AG09309 (cell line): ENCODE results near the gene GPR132.
"Not testable (repeated sequence)": the region's sequence is repeated elsewhere in the genome, so short reads cannot be mapped to it uniquely, and the experiment has no call there.

Source experiments
- DNase-seq: peaks from one replicate; pipeline ENCODE4 v3.0.0-alpha.2; 2010; ENCODE audit warnings: low read depth
- H3K4me3 ChIP-seq: 2 replicates; pipeline ENCODE4 v1.5.1; 2011; ENCODE audit warnings: mild to moderate bottlenecking, low read depth, low read length, moderate library complexity; ENCODE audit not compliant: control insufficient read depth
- TF ChIP-seq, protein P1 (sequence below): IDR thresholded peaks from 2 replicates; pipeline ENCODE4 v1.5.1; 2011; ENCODE audit warnings: mild to moderate bottlenecking, low read depth, low read length, inconsistent platforms; ENCODE audit not compliant: insufficient read depth, control insufficient read depth; ENCODE audit errors: missing control alignments

Gene GPR132

DNA sequence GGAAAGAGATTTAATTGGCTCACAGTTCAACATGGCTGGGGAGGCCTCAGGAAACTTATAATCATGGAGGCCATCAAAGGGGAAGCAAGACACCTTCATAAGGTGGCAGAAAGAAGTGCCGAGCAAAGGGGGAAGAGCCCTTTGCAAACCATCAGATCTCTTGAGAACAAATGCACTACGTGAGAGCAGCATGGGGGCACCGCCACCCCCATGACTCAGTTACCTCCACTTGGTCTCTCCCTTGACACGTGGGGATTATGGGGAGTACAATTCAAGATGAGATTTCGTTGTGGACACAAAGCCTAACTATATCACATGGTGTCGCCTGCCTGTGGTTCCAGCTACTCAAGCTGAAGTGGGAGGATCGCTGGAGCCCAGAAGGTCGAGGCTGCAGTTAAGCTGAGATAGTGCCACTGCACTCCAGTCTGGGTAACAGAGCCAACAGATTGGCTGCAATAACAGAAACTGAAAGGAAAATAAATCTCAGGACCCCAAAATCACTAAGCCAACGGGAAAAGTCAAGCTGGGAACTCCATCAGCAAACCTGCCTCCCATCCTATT, 34.3 kb downstream of the GPR132 start:
- no peak for DNase-seq
- TF ChIP-seq, protein P1, sequence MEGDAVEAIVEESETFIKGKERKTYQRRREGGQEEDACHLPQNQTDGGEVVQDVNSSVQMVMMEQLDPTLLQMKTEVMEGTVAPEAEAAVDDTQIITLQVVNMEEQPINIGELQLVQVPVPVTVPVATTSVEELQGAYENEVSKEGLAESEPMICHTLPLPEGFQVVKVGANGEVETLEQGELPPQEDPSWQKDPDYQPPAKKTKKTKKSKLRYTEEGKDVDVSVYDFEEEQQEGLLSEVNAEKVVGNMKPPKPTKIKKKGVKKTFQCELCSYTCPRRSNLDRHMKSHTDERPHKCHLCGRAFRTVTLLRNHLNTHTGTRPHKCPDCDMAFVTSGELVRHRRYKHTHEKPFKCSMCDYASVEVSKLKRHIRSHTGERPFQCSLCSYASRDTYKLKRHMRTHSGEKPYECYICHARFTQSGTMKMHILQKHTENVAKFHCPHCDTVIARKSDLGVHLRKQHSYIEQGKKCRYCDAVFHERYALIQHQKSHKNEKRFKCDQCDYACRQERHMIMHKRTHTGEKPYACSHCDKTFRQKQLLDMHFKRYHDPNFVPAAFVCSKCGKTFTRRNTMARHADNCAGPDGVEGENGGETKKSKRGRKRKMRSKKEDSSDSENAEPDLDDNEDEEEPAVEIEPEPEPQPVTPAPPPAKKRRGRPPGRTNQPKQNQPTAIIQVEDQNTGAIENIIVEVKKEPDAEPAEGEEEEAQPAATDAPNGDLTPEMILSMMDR = no peak

DNA sequence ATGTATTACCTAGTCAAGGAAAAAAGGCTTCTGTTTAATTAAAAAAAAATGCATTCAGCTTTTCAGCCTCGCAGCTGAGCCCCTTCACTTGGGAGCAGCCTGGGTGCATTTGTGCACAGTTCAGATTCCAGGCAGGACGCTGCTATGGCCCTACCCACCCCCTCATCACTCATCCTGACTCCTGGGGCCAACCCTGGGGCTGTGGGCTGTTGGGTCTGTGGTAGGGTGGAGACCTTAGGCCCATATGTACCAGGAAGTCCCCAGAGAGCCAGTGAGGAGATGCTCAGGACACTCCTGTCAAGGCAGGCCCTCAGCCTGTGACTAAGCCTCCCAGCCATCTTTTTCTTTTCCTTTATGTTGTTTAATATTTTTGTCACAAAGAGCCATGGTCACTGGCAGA, 35.0 kb downstream of the GPR132 start:
- TF ChIP-seq, protein P1 = no peak
- no peak overlapping the region for H3K4me3 ChIP-seq
- no peak for DNase-seq

More for the DNA sequence above, 34.3 kb downstream of the GPR132 start:
- H3K4me3 ChIP-seq = no peak overlapping the region

DNA sequence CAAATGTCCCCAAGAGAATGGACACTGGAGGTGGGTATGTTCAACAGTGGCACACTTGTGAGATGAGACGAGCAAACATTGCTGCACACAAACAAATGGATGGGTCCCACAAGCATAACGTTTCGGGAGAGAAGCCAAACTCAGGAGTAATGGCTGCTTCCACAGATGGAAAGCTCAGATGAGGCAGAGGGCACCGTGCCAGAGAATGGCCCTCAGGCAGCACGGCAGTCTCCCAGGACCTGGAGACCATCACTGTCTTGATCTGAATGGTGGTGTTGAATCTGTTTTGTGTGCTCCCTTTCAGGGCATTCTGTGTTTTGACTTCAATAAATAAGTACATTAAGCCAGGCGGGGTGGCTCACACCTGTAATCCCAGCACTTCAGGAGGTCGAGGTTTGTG, 35.8 kb downstream of the GPR132 start:
- DNase-seq = no peak
- TF ChIP-seq, protein P1 = no peak
- H3K4me3 ChIP-seq = no peak overlapping the region

DNA sequence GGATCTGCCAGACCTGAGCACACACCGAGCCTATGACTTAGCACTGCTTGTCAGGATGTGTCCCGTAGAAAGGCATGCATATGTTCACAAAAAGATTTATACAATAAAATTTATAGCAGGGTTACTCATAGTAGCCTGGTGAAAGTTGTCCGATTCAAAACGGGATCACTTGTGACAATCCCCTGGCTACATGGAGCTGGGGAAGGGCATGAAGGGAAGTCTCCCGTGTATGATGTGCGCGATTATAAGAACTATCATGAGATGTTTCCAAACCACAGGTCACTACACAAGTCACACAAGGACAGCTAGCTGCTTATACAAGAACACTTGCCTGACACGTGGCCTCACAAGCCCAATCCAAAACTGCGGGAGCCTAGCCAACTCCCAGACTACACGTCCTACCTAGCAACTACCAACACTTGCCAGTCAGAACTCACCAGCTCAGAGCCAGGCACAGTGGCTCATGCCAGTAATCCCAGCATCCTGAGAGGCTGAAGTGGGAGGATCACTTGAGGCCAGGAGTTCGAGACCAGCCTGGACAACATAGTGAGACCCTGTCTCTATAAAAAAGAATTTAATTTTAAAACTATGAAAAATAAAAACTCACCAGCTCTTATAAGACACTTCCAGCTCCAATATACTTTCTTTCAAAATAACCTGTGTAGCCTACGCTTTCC, 36.8 kb downstream of the GPR132 start:
- no peak for DNase-seq
- TF ChIP-seq, protein P1 = no peak
- H3K4me3 ChIP-seq = no peak overlapping the region

DNA sequence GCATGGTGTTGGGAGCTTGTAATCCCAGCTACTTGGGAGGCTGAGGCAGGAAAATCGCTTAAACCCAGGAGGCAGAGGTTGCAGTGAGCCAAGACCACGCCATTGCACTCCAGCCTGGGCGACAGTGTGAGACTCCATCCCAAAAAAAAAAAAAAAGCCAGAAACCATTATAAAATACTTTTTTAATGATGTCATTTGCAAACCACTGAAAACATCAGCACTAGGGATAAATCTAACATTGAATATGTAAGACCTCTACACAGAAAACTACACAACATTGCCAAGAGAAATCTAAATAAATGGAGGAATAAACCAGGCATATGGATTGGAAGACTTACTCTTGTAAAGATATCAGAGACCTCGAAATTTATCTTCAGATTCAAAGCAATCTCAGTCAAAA, 37.5 kb downstream of the GPR132 start:
- not testable (repeated sequence) for DNase-seq, H3K4me3 ChIP-seq

DNA sequence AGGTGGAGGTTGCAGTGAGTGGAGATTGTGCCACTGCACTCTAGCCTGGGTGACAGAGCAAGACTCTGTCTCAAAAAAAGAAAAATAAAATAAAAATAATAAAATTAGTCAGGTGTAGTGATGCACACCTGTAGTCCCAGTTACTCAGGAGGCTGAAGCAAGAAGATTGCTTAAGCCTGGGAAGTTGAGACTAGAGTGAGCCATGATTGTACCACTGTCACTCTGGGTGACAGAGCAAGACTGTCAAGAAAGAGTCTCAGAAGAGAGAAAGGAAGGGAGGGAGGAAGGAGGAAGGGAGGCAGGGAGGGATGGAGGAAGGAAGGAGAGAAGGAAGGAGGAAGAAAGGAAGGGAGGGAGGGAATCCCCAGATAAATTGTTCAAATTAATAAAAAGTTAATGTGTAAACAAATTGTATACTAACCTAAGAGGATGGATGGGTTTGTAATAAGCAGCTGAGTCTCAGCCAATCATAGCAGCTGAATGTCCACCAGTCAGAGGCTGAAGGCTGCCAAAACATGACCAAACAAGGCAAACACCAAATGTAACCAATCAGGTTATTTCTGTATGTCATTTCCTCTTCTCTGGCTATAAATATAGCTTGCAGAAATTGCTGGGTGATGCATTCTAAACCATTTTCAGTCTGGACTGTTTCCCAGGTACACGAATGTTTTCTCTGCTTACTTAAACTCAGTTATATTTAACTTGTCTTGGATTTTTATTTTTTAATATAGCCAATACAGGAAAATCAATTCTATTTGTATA, 38.2 kb downstream of the GPR132 start:
- H3K4me3 ChIP-seq = no peak overlapping the region
- DNase-seq = no peak
- TF ChIP-seq, protein P1 = no peak
